Embryonic facial prominence (tissue), 1 donor: Measurements from ENCODE around the gene CEACAM19.
"Not testable (repeated sequence)": the region's sequence is repeated elsewhere in the genome, so short reads cannot be mapped to it uniquely, and the experiment has no call there.

ENCODE experiments used
- DNase-seq: peaks from one replicate; pipeline ENCODE4 v3.0.0-alpha.2; 2016; ENCODE audit errors: extremely low spot score

CEACAM19 gene

DNA sequence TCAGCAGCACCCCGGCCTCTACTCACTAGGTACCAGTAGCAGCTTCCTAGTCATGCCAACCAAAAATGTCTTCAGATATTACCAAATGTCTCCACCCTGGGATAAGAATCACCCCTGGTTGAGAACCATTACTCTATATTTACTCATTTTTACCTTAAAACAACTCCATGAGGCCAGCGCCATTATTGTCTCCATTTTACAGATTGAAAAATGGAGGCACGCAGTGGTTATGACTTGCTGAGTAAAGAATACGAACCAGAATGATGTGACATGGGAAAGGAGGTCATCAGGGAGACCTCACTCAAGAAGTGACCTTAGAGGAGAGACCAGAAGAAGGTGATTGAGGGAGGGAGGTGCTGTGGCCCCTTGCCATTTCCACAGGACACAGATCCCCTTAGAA lies 2.2 kb downstream of the CEACAM19 start:
- no peak for DNase-seq

DNA sequence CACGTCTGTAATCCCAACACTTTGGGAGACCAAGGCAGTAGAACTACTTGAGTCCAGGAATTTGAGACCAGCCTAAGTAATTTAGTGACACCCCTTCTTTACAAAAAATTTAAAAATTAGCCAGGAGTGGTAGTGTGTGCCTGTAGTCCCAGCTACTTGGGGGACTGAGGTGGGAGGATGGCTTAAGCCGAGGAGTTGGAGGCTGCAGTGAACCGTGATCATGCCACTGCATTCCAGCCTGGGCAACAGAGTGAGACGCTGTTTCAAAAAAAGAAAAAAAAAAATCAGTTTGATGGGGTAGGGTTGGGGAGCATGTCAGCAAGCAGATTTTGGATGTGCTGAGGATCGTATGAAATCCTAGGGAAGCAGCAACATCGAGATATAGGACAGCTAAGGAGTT lies 4.2 kb downstream of the CEACAM19 start:
- no peak for DNase-seq

DNA sequence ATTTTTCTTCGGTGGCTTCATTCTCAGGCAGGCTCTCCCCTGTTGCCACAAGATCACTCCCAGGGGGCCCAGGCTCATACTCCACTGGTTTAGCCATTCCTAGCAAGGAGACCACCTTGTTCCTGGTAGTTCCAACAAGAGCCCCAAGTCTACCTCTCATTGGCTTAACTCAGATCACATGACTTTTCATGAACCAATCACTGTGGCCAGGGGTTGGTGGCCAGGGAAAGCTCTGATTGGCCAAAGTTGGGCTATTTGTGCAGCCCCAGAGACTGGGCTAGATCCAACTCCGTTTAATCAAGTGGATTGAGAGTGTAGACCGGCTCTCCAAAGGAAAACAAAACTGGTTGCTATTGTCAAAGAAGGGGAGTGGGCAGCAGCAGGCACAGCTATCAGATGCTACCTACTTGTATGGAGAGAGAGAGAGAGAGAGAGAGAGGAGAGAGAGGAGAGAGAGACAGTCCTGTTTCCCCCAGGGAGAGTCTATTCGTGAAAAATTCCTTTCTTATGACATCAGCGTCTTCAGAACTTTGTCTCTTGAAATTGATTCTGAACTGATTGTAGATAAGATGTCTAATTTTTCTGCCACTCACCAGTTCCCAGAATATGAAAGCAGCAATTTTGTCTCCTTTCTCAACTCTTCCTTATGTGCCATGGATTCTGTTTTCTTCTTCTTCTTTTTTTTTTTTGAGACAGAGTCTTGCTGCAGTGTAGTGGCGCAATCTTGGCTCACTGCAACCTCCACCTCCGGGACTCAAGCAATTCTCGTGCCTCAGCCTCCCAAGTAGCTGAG lies 5.9 kb downstream of the CEACAM19 start:
- DNase-seq = no peak

DNA sequence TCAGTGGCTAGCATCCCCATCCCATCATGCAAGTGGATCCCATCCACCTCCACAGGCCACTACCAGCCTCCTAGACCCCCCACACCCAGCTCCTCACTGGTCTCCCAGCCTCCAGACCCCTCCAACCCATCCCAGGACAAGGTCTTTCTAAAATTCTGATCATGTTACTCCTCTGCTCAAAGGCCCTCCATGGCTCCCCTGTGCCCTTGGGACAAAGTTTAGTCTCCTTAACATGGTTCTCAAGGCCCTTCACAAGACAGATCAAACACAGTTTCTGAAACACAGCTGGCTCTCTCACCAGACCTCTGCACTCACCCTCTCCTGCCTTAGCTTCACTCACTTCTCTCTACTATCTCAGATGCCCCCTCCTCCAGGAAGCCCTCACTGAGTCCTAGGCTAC lies 9.3 kb downstream of the CEACAM19 start:
- no peak for DNase-seq

DNA sequence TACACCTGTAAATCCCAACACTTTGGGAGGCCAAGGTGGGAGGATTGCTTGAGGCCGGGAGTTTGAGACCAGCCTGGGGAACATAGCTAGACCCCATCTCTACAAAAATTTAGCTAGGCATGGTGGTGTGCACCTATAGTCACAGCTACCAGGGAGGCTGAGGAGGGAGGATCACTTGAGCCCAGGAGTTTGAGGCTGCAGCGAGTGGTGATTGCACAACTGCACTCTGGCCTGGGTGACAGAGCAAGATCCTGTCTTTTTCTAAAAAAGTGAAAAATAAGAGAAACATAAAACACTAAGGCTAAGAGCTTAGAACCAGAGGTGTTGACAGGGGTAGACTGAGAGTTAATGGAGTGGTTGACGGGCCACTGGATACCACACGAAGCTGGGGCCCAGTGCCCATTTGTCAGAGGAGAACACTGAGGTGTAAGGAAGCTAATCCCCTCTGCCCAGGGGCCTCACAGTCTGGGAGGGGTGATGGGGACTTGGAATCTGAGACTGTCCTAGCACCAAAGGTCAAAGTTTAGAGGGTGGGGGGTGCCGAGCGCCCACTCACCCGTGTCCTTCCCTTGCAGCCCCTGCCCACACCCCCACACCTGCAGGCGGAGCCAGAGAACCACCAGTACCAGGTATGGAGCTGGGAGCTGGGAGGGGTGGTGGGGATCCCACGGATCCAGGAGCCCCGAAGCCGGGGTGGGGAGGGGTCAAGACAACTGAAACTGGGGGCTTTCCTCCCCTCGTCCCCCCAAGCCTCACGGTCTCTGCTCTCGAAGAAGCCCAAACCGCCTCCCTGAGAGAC lies 10.9 kb downstream of the CEACAM19 start:
- no peak for DNase-seq

DNA sequence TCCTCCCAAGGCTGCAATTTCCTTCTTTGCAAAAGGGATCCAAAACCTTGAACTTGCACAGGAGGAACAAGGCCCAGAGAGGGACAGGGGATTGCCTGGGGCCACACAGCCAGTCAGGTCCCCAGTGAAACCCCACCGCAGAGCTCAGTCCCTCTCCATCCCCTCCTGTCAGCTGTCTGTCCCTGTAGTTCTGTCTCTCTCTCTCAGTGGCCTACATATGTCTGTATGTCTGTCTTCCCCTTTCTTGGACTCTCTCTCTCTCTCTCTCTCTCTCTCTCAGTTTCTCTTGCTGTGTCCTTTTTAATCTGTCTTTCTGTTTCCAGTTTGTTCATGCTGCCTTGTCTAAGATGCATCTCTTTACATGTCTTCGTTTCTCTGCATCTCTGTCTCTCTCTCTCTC lies 11.5 kb downstream of the CEACAM19 start:
- no peak for DNase-seq

DNA sequence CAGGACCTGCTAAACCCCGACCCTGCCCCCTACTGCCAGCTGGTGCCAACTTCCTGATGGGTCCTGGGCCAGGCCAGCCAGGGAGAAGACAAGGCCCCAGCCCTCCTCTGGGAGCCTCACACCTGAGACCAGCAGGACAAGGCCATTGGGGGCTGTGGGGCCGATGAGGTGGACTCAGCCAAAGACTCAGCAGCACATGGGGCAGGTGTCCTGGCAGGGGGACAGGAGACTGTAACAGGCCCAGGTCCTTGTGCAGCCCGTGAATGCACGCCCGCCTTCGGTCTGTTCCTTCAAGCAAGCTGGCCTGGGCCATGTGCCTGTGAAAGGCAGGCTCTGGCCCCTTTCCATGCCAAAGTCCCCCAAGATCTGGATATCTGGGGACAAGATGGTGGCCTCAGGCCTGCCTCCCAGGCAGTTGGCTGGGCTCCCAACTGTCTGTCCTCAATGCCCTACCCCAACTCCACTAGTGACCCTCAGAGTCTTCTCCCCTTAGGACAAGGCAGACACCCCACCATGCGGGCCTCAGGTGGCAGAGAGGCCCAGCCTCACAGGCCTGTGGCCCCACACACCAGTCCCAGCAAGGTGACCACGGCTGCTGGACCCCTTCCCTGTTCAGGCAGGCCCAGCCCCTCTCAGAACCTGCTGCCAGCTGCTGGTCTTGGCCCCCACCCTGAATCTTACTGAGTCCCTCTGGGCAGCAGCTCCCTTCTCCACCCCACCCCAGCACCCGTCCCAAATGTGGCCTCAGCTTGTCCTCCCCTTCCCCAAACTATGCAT lies 12.3 kb downstream of the CEACAM19 start:
- no peak for DNase-seq

DNA sequence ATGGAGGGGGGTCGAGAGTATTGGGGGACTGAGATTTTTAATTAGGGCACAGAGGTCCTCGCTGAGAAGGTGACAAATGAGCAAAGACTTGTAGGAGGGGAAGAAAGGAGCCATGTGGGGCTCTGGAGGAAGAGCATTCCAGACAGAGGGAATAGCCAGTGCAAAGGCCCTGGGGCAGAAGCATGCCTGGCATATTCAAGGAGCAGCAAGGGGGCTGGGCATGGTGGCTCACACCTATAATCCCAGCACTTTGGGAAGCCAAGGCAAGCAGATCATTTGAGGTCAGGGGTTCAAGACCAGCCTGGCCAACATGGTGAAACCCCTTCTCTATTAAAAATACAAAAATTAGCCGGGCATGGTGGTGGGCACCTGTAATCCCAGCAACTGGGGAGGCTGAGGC lies 13.1 kb downstream of the CEACAM19 start:
- not testable (repeated sequence) for DNase-seq

DNA sequence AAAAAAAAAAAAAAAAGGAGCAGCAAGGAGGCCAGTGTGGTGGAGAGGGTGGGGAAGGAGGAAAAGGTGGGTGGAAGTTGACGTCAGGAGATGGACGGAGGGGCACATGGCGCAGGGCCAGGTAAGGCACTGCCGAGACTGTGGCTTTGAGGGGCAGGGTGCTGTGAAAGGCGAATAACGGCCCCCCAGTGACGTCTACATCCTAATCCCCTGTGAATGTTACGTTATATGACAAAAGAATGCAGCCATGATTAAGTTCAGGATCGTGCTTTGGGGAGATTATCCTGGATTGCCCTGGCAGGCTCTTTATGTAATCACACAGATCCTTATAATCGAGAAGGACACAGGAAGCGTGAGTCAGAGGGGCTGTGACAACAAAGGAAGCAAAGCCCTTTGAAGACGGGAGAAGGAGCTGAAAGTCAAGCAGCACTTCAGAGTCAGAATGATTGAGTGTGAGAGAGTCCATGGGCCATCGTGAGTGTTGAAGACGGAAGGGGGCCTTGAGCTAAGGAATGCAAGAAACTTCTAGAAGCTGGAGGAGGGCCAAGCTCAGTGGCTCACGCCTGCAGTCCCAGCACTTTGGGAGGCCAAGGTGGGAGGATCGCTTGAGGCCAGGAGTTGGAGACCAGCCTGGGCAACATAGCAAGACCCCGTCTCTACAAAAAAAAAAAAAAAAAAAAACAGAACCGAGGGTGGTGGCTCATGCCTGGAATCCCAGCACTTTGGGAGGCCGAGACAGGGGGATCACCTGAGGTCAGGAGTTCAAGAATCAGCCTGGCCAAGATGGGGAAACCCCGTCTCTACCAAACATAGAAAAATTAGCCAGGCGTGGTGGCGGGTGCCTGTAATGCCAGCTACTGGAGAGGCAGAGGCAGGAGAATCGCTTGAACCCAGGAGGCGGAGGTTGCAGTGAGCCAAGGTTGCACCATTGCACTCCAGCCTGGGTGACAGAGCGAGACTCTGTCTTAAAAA lies 13.9 kb downstream of the CEACAM19 start:
- DNase-seq = no peak

DNA sequence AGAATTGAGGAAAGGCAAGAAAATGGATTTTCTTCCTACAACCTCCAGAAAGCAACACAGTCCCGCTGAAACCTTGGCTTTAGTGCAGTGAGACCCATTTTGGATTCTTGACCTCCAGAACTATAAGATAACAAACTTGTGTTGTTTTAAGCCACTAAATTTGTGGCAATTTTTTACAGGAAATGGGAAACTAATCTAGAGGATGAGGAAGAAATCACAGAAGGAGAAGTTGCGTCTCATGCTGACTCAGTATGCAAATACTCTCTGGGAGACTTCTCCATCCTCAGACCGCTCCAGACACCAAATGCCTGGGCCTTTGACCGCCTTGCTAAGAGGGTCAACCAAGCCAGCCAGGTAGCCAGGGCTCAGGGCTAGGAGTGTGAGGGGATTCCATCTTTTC lies 14.6 kb downstream of the CEACAM19 start:
- no peak for DNase-seq

DNA sequence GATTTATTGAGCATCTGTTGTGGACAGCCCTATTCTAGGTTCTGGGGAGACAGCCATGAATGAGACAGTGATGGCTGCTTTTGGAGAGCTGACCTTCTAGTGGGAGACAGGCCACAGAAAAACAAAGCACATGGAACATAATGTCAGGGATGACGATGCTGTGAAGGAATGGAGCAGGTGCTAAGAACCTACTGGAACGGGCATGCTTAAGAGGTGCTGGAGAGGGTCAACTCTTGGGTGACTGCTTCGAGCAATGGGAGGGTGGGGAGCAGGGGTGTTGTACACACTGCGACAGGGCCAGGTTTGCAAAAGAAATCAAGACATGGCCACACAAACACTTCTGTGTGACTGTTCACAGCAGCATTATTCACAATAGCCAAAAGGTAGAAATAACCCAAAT lies 15.6 kb downstream of the CEACAM19 start:
- no peak for DNase-seq

DNA sequence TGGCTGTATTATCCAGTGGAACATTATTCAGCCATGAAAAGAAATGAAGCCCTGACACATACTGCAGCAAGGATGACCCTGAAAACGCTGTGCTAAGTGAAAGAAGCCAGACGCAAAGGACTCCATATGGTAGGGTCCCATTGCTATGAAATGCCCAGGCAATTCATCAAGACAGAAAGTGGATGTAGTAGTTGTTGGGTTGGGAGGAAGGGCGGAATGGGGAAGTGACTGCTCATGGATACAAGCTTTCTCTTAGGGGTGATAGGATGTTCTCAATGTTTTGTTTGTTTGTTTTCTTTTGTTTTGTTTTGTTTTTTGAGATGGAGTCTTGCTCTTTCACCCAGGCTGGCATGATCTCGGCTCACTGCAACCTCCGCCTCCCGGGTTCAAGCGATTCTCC lies 16.6 kb downstream of the CEACAM19 start:
- no peak for DNase-seq

DNA sequence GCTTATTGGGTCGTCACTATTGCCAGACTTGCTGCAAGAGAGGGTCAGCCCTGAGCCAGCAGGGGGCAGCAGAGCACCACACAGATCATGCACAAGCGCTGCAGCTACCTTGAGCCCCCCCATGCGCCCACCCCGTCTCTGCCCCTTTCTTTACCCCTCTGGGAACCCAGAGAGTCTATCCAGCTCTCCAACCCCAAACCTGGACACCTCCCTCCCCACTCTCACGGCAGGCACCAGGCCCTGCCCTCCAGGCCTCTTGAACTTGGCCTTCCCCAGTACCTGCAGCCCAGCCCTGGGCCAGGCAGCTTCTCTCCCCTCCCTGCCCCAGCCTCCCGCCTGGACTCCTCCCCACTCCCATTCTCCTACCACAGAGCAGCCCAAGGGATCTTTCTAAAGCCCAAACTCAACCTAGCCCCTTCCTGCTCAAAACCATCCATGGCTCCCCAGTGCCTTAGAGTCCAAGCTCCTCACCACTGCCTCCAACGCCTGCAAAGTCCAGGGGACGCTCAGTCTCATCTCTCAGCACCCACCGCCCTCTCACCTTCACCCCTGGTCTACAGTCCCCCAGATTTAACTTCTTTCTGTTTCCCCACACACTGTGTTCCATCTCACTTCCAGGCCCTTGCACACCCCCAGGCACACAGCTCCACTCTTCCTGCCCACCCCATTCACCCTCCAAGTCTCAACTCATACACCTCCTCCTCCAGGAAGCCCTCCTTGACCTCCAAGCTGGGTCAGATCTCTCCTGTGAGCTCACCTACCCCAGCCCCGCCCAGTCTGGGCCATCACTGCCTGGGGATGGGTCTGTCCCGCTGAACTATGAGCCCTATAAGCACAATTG lies 18.2 kb downstream of the CEACAM19 start:
- no peak for DNase-seq

DNA sequence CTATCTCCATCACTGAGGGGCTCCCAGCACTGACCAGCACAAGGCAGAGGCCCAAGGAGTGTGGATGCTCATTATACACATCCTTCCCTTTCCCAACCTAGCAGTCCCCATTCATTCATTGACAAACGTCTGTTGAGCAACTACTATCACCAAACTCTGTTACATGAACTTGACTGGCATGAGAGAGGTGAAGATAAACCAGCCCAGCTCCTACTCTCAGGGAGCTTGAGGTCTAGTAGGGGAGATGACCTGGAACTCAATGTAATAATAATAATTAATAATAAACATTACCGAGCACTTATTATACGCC lies 18.8 kb downstream of the CEACAM19 start:
- no peak for DNase-seq

DNA sequence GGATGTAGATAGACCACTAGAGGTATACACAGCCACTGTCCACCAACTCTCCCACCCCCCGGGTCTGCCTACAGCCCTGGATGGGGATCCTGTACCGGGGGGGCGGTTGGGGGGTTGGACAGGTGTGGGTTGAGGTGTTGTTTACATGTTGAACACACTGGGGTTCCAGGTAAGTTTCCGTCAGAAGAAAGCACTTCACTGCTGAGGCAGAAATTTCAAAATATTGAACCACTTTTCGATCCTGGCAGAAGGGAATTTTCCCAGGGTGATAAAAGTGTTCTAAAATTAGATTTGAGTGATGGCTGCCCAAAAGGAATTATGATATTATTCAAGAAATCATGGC lies 21.1 kb downstream of the CEACAM19 start:
- DNase-seq = no peak

DNA sequence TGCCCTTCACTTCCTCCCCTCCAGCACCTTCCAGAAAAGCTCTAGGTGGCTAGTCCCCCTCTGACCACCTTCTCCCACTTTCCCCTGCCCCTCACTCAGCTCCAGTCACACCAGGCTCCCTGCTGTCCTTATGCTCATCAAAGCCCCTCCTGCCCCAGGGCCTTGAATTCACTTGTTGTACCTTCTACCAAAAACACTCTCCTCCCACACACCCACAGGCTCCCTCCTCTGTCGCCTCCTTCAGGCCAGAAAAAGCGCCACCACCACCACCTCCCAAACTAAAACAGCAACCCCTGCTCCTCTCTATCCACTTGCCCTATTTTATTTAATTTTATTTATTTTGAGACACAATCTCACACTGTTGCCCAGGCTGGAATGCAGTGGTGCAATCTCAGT lies 22.9 kb downstream of the CEACAM19 start:
- DNase-seq = no peak

DNA sequence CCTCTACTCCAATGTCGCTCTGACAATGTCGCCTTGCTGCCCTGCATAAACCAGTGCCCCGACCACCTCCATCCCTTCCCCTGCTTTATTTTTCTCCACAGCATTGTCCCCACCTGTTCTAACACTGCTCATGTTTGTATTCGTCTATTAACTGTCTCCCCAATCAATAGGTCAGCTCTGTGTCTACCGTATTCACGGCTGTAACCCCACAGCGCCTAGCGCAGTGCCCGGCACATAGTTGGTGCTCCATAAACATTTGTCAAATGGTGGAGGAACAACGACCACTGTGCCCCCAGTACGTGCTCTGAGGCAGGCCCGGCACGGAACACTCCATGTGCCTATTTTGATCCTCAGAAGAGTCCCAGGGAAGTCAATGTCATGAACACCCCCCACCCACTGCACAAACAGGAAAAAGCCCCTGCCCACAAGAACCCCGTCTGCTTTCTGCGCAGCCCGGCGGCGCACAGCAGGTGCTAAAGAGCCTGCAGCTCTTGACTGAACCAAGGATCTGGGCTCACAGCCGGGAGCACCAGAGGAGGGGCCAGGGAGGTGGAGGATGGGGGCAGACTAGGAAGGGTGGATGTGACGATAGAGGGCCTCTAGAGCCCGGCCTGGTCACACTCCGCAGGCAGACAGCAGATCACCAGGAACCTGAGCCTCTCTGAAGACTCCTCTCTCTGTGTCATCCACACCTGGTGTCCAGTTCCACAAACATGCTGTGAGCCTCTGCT lies 25.8 kb downstream of the CEACAM19 start:
- DNase-seq = no peak

DNA sequence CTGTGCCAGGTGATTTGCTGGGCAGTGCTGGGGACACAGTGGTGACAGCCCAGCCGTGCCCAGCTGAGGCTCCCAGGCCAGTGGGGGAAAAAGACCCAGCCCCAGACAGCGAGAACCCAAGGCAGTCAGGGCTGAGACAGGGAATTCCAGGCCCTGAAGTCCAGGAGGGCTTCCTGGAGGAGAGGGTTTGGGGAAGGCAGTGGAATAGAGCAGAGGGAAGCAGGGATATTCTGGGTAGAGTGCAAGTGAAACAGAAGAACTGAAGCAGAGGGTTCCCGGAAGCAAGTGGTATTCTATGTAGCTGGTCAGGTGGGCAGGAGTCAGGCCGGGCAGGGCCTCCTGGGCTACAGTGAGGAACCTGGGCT lies 26.4 kb downstream of the CEACAM19 start:
- DNase-seq = no peak

DNA sequence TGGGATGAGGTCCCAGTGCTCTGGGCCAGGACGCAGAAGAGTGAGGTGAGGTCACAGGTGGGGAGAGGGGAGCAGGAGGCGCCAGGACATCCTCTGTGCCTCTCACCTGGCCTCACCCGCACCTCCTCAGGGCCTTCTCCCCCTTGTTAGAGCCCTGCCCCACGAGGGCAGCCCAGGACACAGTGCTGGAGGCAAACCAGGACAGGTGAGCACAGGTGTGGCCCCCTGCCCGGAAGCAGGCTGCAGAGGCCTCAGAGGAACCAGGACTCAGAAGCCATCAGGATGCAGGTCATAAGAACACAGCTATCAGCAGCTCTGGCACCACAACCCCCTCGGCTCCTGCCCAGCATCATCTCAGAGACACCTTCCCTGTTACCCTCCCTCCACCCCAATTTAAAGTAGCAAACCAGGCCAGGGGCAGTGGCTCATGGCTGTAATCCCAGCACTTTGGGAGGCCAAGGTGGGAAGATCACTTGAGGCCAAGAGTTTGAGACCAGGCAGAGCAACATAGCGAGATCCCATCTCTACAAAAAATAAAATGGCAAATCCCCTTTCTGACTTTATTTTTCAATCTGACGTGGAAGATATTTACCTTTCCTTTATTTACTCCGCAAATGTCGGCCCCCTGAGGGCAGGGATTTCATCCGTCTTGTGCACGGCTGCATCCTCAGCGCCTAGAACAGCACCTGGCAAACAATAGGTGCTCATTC lies 27.4 kb downstream of the CEACAM19 start, which contains the start of gene CEACAM16:
TSS of gene CEACAM16 (plus strand) at position 660 of the 710 bp plus-strand sequence. CDS start 2,306 bp downstream, outside the sequence.
- no peak for DNase-seq
